ENCODE data around the gene E2F3.

Gene E2F3
- 16.8 to 21.2 (median 16.9) reads per million in 3 donors for total RNA-seq

DNA sequence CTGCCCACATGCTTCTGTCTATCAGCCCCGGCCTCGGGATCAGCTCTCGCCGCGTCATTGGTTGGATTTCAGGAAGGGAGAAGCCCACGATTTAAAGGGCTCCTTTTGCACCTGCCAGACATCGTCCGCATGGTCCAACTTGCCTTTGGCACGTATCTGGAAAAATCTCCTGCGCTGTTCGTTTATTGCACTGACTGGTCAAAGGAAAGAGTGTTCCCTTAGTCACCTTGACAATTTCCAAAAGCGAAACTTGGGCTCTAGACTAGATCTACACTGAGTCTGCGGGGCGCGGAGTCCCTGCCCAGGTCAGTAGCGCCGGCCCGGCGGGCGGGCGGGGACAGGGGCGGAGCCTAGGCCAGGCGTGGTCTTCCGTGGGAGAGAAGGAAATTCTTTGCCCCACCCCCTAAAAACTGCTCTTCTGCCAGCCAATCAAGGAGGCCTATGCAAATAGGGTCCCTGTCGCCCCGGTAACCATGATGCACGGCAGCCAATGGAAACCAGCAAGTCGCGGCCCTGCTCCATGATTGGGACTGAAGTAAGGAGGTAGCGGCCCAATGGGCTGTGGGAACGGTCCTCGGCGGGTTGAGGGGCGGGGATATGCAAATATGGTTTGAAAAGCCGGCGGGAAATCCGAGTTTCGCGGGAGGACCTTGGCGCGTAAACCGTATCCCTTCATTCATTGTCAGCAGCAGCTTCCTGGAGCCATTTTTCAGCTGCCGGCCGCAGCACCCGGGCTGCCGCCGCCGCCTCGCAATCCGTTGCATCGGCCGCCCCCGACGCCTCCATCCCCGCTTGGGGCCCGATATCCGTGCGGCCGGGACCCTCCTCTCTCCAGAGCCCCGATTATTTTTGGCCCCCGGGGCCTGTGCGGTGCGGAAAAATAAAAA is at the start of gene E2F3:
Gene E2F3 (plus strand): TSS at position 675 of the 887 bp plus-strand sequence. CDS start 354 bp downstream, outside the sequence.
- Histone ChIP-seq H3K9me3 (ENCODE audit: control insufficient read depth, low read length) (no peaks in the 10 kb centered on the region), H3K4me1 (ENCODE audit: control insufficient read depth, insufficient read depth, low read length, poor library complexity, severe bottlenecking) (peaks cover 11% of the 10 kb centered on the region), H3K4me3 (ENCODE audit: insufficient read depth, low read depth, low read length, poor library complexity, severe bottlenecking) (peak within 1 kb of the TSS; percentile 81), H3K27me3 (replicated peaks; ENCODE audit: control insufficient read depth, insufficient read depth, low read length, poor library complexity, severe bottlenecking) (no peaks in the 10 kb centered on the region), H3K27ac (ENCODE audit: insufficient read depth, low read length, poor library complexity, severe bottlenecking) (peak within 1 kb of the TSS; percentile 85), H3K36me3 (ENCODE audit: control insufficient read depth, insufficient read depth, low read length) (no peaks in the 10 kb centered on the region)
- peak; percentile 98 to 99 (median 99) for DNase-seq

DNA sequence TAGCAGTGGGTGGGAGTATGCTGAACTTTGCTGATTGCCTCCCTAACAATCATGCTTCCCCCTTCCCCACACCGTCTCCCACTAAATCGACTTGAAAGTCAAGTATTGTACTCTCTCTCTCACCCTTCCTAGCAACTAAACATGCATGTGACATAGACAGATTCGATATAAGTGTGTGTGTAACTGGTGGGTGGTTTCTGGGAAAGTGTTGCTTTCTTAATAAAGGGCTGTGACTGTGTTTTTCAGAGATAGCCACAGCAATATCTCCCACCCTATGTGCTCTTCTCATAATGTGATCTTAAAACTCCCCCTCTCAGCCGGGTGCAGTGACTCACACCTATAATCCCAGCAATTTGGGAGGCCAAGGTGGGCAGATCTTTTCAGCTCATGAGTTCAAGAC is 49.3 kb upstream of the E2F3 start:
- no peak overlapping the region for H3K4me3 ChIP-seq (ENCODE audit: insufficient read depth, low read depth, low read length, poor library complexity, severe bottlenecking)
- H3K27me3 ChIP-seq (replicated peaks; ENCODE audit: control insufficient read depth, insufficient read depth, low read length, poor library complexity, severe bottlenecking): no peaks in the 10 kb centered on the region
- no peaks in the 10 kb centered on the region for H3K36me3 ChIP-seq (ENCODE audit: control insufficient read depth, insufficient read depth, low read length)
- no peak for DNase-seq
- H3K27ac ChIP-seq (ENCODE audit: insufficient read depth, low read length, poor library complexity, severe bottlenecking): no peak overlapping the region
- H3K9me3 ChIP-seq (ENCODE audit: control insufficient read depth, low read length): no peaks in the 10 kb centered on the region
- no peaks in the 10 kb centered on the region for H3K4me1 ChIP-seq (ENCODE audit: control insufficient read depth, insufficient read depth, low read length, poor library complexity, severe bottlenecking)

DNA sequence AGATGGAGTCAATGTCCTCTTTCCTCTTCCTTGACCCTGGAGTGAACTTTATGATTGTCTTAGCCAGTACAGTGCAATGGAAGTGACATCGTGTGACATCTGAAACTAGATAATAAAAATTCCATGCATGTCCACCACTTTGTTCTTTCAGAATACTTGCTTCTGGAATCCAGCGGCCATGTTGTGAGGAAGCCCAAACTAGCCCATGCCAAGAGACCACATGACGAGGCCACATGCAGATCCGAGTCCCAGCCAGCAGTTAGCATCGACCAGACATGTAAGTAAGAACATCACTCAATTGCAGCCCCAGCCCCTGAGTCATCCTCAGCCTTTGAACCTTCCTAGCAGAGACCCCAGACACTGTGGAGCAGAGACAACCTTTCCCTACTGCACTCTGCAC is 48.5 kb upstream of the E2F3 start:
- H3K4me3 ChIP-seq (ENCODE audit: insufficient read depth, low read depth, low read length, poor library complexity, severe bottlenecking): no peak overlapping the region
- H3K9me3 ChIP-seq (ENCODE audit: control insufficient read depth, low read length): no peaks in the 10 kb centered on the region
- H3K4me1 ChIP-seq (ENCODE audit: control insufficient read depth, insufficient read depth, low read length, poor library complexity, severe bottlenecking): no peaks in the 10 kb centered on the region
- no peaks in the 10 kb centered on the region for H3K36me3 ChIP-seq (ENCODE audit: control insufficient read depth, insufficient read depth, low read length)
- H3K27ac ChIP-seq (ENCODE audit: insufficient read depth, low read length, poor library complexity, severe bottlenecking): no peak overlapping the region
- H3K27me3 ChIP-seq (replicated peaks; ENCODE audit: control insufficient read depth, insufficient read depth, low read length, poor library complexity, severe bottlenecking): no peaks in the 10 kb centered on the region
- DNase-seq: no peak

DNA sequence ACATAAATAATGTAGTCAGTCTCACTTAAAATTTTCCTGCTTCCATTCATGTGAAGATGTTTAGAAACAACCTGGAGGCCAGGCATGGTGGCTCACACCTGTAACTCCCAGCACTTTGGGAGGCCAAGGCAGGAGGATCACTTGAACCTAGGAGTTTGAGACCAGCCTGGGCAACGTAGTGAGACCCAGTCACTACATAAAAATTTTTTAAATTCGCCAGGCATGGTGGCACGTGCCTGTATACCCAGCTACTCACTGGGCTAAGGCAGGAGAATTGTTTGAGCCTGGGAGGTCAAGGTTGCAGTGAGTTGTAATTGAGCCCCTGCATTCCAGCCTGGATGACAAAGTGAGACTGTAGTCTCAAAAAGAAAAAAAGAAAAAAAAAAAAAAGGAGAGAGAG is 47.3 kb upstream of the E2F3 start:
- Histone ChIP-seq H3K9me3 (ENCODE audit: control insufficient read depth, low read length) (no peaks in the 10 kb centered on the region), H3K27ac (ENCODE audit: insufficient read depth, low read length, poor library complexity, severe bottlenecking) (no peak overlapping the region)
- no peak for DNase-seq

DNA sequence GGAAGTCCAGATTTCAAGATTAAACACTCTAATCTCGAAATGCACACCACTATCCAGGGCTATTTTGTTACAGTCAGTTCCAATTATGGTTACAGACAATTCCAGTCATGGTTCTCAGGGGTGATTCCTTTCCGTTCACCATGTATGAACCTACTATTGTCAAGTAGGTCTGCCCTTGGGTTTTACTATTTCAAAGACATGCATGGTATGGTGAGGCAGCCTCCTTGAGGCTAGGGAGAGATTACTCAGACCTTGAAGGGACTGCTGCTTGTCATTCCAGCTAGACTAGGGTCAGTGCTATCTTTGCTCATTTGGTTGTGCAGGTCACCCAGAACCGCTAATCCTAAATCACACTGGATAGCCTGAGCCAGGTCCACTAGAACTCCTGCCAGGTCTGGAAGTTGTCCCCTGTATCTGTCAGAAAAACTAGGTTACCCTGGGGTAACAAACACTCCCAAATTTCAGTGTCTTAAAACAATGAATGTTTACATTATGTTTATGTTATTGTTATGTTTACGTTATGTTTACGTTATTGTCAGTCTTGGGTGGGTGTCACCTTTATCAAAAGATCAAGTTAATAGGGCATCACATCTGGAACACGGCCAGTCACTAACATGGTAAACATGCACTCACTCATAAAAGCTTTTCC is 41.1 kb upstream of the E2F3 start:
- Histone ChIP-seq H3K4me3 (ENCODE audit: insufficient read depth, low read depth, low read length, poor library complexity, severe bottlenecking) (no peak overlapping the region), H3K4me1 (ENCODE audit: control insufficient read depth, insufficient read depth, low read length, poor library complexity, severe bottlenecking) (peaks cover 7% of the 10 kb centered on the region), H3K27me3 (replicated peaks; ENCODE audit: control insufficient read depth, insufficient read depth, low read length, poor library complexity, severe bottlenecking) (no peaks in the 10 kb centered on the region), H3K9me3 (ENCODE audit: control insufficient read depth, low read length) (no peaks in the 10 kb centered on the region), H3K36me3 (ENCODE audit: control insufficient read depth, insufficient read depth, low read length) (no peaks in the 10 kb centered on the region), H3K27ac (ENCODE audit: insufficient read depth, low read length, poor library complexity, severe bottlenecking) (no peak overlapping the region)
- DNase-seq: no peak

More for the DNA sequence above, 47.3 kb upstream of the E2F3 start:
- no peaks in the 10 kb centered on the region for H3K36me3 ChIP-seq (ENCODE audit: control insufficient read depth, insufficient read depth, low read length)
- no peak overlapping the region for H3K4me3 ChIP-seq (ENCODE audit: insufficient read depth, low read depth, low read length, poor library complexity, severe bottlenecking)
- H3K4me1 ChIP-seq (ENCODE audit: control insufficient read depth, insufficient read depth, low read length, poor library complexity, severe bottlenecking): no peaks in the 10 kb centered on the region
- H3K27me3 ChIP-seq (replicated peaks; ENCODE audit: control insufficient read depth, insufficient read depth, low read length, poor library complexity, severe bottlenecking): no peaks in the 10 kb centered on the region

DNA sequence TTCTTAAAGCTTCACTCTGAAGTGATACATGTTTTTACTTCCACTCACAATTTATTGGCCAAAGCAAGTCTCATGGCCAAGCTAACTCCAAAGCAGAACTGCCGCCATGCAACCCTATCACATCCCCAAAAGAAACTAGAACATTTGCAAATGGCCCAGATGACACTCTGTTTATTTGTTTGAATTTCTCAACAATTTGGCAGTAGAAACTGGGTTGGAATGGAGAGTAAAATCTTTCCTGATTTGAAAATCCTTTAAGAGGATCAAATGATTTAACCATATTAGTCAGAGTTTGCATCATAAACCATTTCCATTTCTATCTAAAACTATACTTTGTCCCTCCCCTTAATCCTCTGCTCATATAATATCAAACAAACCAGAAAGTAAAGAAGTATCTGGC is 39.1 kb upstream of the E2F3 start:
- H3K36me3 ChIP-seq (ENCODE audit: control insufficient read depth, insufficient read depth, low read length): no peaks in the 10 kb centered on the region
- H3K27me3 ChIP-seq (replicated peaks; ENCODE audit: control insufficient read depth, insufficient read depth, low read length, poor library complexity, severe bottlenecking): no peaks in the 10 kb centered on the region
- H3K4me3 ChIP-seq (ENCODE audit: insufficient read depth, low read depth, low read length, poor library complexity, severe bottlenecking): no peak overlapping the region
- no peaks in the 10 kb centered on the region for H3K9me3 ChIP-seq (ENCODE audit: control insufficient read depth, low read length)
- no peak for DNase-seq
- peaks cover 19% of the 10 kb centered on the region for H3K4me1 ChIP-seq (ENCODE audit: control insufficient read depth, insufficient read depth, low read length, poor library complexity, severe bottlenecking)
- H3K27ac ChIP-seq (ENCODE audit: insufficient read depth, low read length, poor library complexity, severe bottlenecking): no peak overlapping the region

DNA sequence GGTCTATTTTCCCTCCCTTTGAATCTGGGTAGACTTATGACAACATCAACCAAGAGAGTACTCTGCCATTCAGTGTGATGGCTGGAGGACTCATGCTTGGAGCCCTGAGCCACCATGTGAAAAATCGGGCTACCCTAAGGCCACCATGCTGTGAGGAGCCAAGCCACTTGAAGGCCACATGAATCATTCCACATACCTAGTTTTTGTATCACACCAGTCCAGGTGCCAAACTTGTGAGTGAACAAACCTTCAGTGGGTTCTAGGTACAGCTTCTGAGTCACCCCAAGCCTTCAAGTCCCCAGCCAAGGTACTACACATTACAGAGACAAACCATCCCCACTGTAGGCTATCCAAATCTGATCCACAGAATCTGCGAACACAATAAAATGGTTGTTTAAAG is 37.4 kb upstream of the E2F3 start:
- H3K36me3 ChIP-seq (ENCODE audit: control insufficient read depth, insufficient read depth, low read length): no peaks in the 10 kb centered on the region
- no peaks in the 10 kb centered on the region for H3K9me3 ChIP-seq (ENCODE audit: control insufficient read depth, low read length)
- DNase-seq: no peak
- no peak overlapping the region for H3K4me3 ChIP-seq (ENCODE audit: insufficient read depth, low read depth, low read length, poor library complexity, severe bottlenecking)
- H3K27me3 ChIP-seq (replicated peaks; ENCODE audit: control insufficient read depth, insufficient read depth, low read length, poor library complexity, severe bottlenecking): no peaks in the 10 kb centered on the region
- peaks cover 22% of the 10 kb centered on the region for H3K4me1 ChIP-seq (ENCODE audit: control insufficient read depth, insufficient read depth, low read length, poor library complexity, severe bottlenecking)
- no peak overlapping the region for H3K27ac ChIP-seq (ENCODE audit: insufficient read depth, low read length, poor library complexity, severe bottlenecking)

DNA sequence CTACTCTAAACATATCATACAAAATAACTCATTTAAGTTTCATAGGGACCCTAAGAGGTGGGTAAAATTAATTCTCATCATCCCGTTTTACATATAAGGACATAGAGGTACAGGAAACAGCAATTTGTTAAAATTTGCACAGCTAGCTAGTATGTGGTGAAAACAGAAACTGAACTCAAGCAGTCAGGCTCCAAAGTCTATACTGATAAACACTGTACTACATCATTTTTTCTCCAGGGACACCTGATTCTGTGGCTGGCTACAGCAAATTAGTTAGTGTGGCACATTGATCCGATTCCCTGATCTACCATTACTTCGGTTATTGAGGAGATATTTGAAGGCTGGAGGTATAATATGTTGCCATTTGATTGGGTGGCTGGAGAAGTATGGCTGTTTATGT is 36.2 kb upstream of the E2F3 start:
- H3K4me1 ChIP-seq (ENCODE audit: control insufficient read depth, insufficient read depth, low read length, poor library complexity, severe bottlenecking): peaks cover 22% of the 10 kb centered on the region
- H3K27ac ChIP-seq (ENCODE audit: insufficient read depth, low read length, poor library complexity, severe bottlenecking): no peak overlapping the region
- no peaks in the 10 kb centered on the region for H3K9me3 ChIP-seq (ENCODE audit: control insufficient read depth, low read length)
- DNase-seq: no peak
- H3K36me3 ChIP-seq (ENCODE audit: control insufficient read depth, insufficient read depth, low read length): no peaks in the 10 kb centered on the region
- H3K4me3 ChIP-seq (ENCODE audit: insufficient read depth, low read depth, low read length, poor library complexity, severe bottlenecking): no peak overlapping the region
- H3K27me3 ChIP-seq (replicated peaks; ENCODE audit: control insufficient read depth, insufficient read depth, low read length, poor library complexity, severe bottlenecking): no peaks in the 10 kb centered on the region

DNA sequence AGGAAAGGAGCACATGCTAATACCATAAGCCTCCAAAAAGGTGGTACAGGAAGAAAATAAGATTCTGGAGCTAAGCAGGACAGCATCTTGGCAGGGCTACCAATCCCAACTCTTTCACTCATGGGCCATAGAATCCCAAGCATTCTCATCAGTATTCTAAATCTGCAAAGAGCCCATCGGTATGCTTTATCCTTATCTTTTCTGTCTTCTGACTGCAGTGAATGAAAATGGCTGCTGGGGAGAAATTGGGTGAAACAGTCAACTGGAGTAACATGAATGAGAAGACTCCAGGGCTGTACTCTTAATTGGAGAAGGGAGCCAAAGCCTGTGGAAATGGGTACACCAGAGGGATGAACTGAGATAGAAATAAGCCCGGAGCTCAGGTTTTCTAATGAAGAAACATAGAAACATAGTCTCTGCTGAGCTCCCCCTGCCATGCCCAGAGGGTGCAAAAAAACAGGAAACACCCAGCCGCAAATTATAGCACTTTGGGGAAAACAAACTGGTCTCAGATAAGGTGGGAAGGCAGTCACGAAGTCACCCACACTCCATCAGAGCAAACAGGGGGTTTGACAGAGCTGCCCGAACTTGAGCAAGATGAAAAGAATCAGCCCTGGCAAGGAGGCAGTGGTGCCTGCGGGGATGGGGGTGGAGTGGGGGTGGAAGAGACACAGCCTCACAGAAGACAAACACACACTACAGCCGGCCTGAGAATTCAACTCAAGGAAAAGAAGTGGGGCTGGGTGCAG is 35.4 kb upstream of the E2F3 start:
- Histone ChIP-seq H3K9me3 (ENCODE audit: control insufficient read depth, low read length) (no peaks in the 10 kb centered on the region), H3K36me3 (ENCODE audit: control insufficient read depth, insufficient read depth, low read length) (no peaks in the 10 kb centered on the region), H3K27ac (ENCODE audit: insufficient read depth, low read length, poor library complexity, severe bottlenecking) (no peak overlapping the region), H3K27me3 (replicated peaks; ENCODE audit: control insufficient read depth, insufficient read depth, low read length, poor library complexity, severe bottlenecking) (no peaks in the 10 kb centered on the region), H3K4me3 (ENCODE audit: insufficient read depth, low read depth, low read length, poor library complexity, severe bottlenecking) (peak overlapping the region; percentile 24), H3K4me1 (ENCODE audit: control insufficient read depth, insufficient read depth, low read length, poor library complexity, severe bottlenecking) (peaks cover 22% of the 10 kb centered on the region)
- DNase-seq: peak in 1 of 3 donors; percentile 1
